Measurements from ENCODE around the gene GKN2.

DNA sequence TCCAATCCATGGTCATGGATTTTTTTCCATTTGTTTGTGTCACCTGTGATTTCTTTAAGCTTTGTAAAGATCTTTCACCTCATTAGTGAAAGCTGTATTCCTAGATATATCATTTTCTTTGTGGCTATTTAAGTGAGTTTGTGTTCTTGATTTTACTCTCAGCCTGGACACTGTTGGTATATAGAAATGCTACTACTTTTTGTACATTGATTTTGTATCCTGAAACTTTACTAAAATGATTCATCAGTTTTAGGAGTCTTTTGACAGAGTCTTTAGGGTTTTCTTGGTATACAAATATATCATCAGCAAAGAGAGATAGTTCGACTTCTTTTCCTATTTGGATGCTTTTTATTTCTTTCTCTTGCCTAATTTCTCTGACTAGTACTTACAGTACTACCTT, 12.3 kb downstream of the GKN2 start:
- no peak for TF ChIP-seq RAD21 (IDR thresholded peaks at IDR 0.05; ENCODE audit: low read length)
- TF ChIP-seq, protein P1, sequence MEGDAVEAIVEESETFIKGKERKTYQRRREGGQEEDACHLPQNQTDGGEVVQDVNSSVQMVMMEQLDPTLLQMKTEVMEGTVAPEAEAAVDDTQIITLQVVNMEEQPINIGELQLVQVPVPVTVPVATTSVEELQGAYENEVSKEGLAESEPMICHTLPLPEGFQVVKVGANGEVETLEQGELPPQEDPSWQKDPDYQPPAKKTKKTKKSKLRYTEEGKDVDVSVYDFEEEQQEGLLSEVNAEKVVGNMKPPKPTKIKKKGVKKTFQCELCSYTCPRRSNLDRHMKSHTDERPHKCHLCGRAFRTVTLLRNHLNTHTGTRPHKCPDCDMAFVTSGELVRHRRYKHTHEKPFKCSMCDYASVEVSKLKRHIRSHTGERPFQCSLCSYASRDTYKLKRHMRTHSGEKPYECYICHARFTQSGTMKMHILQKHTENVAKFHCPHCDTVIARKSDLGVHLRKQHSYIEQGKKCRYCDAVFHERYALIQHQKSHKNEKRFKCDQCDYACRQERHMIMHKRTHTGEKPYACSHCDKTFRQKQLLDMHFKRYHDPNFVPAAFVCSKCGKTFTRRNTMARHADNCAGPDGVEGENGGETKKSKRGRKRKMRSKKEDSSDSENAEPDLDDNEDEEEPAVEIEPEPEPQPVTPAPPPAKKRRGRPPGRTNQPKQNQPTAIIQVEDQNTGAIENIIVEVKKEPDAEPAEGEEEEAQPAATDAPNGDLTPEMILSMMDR (IDR thresholded peaks at IDR 0.05), result no peak
- TF ChIP-seq, protein P2, sequence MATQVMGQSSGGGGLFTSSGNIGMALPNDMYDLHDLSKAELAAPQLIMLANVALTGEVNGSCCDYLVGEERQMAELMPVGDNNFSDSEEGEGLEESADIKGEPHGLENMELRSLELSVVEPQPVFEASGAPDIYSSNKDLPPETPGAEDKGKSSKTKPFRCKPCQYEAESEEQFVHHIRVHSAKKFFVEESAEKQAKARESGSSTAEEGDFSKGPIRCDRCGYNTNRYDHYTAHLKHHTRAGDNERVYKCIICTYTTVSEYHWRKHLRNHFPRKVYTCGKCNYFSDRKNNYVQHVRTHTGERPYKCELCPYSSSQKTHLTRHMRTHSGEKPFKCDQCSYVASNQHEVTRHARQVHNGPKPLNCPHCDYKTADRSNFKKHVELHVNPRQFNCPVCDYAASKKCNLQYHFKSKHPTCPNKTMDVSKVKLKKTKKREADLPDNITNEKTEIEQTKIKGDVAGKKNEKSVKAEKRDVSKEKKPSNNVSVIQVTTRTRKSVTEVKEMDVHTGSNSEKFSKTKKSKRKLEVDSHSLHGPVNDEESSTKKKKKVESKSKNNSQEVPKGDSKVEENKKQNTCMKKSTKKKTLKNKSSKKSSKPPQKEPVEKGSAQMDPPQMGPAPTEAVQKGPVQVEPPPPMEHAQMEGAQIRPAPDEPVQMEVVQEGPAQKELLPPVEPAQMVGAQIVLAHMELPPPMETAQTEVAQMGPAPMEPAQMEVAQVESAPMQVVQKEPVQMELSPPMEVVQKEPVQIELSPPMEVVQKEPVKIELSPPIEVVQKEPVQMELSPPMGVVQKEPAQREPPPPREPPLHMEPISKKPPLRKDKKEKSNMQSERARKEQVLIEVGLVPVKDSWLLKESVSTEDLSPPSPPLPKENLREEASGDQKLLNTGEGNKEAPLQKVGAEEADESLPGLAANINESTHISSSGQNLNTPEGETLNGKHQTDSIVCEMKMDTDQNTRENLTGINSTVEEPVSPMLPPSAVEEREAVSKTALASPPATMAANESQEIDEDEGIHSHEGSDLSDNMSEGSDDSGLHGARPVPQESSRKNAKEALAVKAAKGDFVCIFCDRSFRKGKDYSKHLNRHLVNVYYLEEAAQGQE (IDR thresholded peaks at IDR 0.05; ENCODE audit: low read depth, low read length), result no peak
- no peak for TF ChIP-seq POLR2AphosphoS5 (IDR thresholded peaks at IDR 0.05; ENCODE audit: low read depth, low read length)
- no peak for TF ChIP-seq CHD2 (IDR thresholded peaks at IDR 0.05; ENCODE audit: low read length, partially characterized antibody)
